ENCODE results near the gene COX7A2. TPM values are rescaled to one million over a fixed set of nuclear protein-coding genes. Genes with fewer than 3 reads are reported as not detected.
A peak's percentile ranks its signal among the peaks of the same experiment; 100 is the strongest.

The COX7A2 gene
- total RNA-seq, 6 experiments from 2014 or later, result 473 to 536 (median 489) TPM

GRCh38 chr6:75244063-75244584 is 523 bp upstream of the COX7A2 start:
- DNase-seq, result no peak
- Mint-ChIP-seq H3K27ac (peak overlapping the region; percentile 98), H3K9me3 (no peaks in the 10 kb centered on the region), H3K36me3 (ENCODE audit: low read depth) (peaks cover 14% of the 10 kb centered on the region), H3K4me3 (peak overlapping the region; percentile 99), H3K27me3 (ENCODE audit: insufficient read depth) (peaks cover 4% of the 10 kb centered on the region; the same call in 1 of the 2 replicates), H3K4me1 (ENCODE audit: low read depth) (peaks cover 34% of the 10 kb centered on the region)
- TF ChIP-seq CTCF (IDR thresholded peaks at IDR 0.05), result no peak

- H3K27ac Mint-ChIP-seq, result no peak overlapping the region
- H3K4me1 Mint-ChIP-seq (ENCODE audit: low read depth), result peaks cover 18% of the 10 kb centered on the region
- no peak for TF ChIP-seq CTCF (IDR thresholded peaks at IDR 0.05)
- DNase-seq, result no peak
- peaks cover 17% of the 10 kb centered on the region for H3K36me3 Mint-ChIP-seq (ENCODE audit: low read depth)
- no peak overlapping the region for H3K4me3 Mint-ChIP-seq
- H3K27me3 Mint-ChIP-seq (ENCODE audit: insufficient read depth), result no peaks in the 10 kb centered on the region; the same call in 1 of the 2 replicates
- H3K9me3 Mint-ChIP-seq, result no peaks in the 10 kb centered on the region
Measured at GRCh38 chr6:75236630-75237029, 7.0 kb downstream of the COX7A2 start.

GRCh38 chr6:75235271-75235670 is 8.3 kb downstream of the COX7A2 start:
- peaks cover 8% of the 10 kb centered on the region for H3K36me3 Mint-ChIP-seq (ENCODE audit: low read depth)
- no peaks in the 10 kb centered on the region; the same call in 1 of the 2 replicates for H3K27me3 Mint-ChIP-seq (ENCODE audit: insufficient read depth)
- no peak for DNase-seq
- H3K4me3 Mint-ChIP-seq, result no peak overlapping the region
- no peak overlapping the region for H3K27ac Mint-ChIP-seq
- TF ChIP-seq CTCF (IDR thresholded peaks at IDR 0.05), result no peak
- peaks cover 23% of the 10 kb centered on the region for H3K4me1 Mint-ChIP-seq (ENCODE audit: low read depth)
- H3K9me3 Mint-ChIP-seq, result no peaks in the 10 kb centered on the region

GRCh38 chr6:75234126-75234865 is 9.3 kb downstream of the COX7A2 start:
- TF ChIP-seq CTCF (IDR thresholded peaks at IDR 0.05), result no peak
- Mint-ChIP-seq H3K4me1 (ENCODE audit: low read depth) (peaks cover 24% of the 10 kb centered on the region), H3K27me3 (ENCODE audit: insufficient read depth) (no peaks in the 10 kb centered on the region; the same call in 1 of the 2 replicates), H3K4me3 (no peak overlapping the region), H3K27ac (no peak overlapping the region), H3K36me3 (ENCODE audit: low read depth) (peaks cover 8% of the 10 kb centered on the region), H3K9me3 (no peaks in the 10 kb centered on the region)
- DNase-seq, result no peak

GRCh38 chr6:75233092-75233615 is 10.4 kb downstream of the COX7A2 start:
- H3K27ac Mint-ChIP-seq, result no peak overlapping the region
- no peak for DNase-seq
- H3K4me3 Mint-ChIP-seq, result no peak overlapping the region
- peaks cover 24% of the 10 kb centered on the region for H3K4me1 Mint-ChIP-seq (ENCODE audit: low read depth)
- peaks cover 8% of the 10 kb centered on the region for H3K36me3 Mint-ChIP-seq (ENCODE audit: low read depth)
- no peaks in the 10 kb centered on the region; the same call in 1 of the 2 replicates for H3K27me3 Mint-ChIP-seq (ENCODE audit: insufficient read depth)
- no peaks in the 10 kb centered on the region for H3K9me3 Mint-ChIP-seq
- TF ChIP-seq CTCF (IDR thresholded peaks at IDR 0.05), result no peak
